ENCODE measurements around the gene SLFN13. TPM values are rescaled to one million over a fixed set of nuclear protein-coding genes. Genes with fewer than 3 reads are reported as not detected.

SLFN13 gene, protein sequence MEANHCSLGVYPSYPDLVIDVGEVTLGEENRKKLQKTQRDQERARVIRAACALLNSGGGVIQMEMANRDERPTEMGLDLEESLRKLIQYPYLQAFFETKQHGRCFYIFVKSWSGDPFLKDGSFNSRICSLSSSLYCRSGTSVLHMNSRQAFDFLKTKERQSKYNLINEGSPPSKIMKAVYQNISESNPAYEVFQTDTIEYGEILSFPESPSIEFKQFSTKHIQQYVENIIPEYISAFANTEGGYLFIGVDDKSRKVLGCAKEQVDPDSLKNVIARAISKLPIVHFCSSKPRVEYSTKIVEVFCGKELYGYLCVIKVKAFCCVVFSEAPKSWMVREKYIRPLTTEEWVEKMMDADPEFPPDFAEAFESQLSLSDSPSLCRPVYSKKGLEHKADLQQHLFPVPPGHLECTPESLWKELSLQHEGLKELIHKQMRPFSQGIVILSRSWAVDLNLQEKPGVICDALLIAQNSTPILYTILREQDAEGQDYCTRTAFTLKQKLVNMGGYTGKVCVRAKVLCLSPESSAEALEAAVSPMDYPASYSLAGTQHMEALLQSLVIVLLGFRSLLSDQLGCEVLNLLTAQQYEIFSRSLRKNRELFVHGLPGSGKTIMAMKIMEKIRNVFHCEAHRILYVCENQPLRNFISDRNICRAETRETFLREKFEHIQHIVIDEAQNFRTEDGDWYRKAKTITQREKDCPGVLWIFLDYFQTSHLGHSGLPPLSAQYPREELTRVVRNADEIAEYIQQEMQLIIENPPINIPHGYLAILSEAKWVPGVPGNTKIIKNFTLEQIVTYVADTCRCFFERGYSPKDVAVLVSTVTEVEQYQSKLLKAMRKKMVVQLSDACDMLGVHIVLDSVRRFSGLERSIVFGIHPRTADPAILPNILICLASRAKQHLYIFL
- 0.68 and 1.9 TPM in 2 replicates for total RNA-seq

DNA sequence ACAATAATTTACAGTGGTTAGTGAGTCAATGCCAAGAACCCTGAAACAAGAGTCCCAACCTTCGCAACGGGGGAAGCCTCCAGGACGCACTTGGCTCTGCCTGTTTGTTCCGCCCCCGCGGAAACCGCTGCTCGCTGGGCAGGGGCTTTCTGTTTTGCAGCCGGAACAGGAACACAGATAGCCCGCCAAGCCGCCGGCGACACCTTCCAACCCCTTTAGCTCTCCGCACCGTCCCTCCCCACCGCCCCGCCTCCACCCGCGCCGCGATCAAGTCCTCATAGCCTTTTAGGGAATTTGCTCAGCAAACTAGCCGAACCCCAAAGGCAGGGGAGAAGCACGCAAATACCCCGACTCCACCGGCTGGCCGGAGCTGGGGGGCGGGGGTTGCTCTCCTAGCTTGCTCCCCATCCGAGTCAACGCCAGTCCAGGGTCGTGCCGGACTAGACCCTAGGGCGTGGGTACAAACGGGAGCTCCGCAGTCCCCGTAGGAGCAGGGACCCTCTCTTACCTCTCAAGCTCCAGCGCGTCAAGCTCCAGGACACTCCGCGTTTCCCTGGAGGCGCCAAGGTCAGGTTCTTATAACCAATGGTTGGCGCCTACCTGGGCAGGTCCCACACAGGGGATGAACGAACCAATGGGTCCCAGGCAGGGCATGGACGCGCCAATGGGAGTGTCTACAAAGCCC, at the start of gene SLFN13:
SLFN13 (minus strand) TSS at position 553 of the 685 bp plus-strand sequence. CDS start 3,086 bp downstream, outside the sequence.

DNA sequence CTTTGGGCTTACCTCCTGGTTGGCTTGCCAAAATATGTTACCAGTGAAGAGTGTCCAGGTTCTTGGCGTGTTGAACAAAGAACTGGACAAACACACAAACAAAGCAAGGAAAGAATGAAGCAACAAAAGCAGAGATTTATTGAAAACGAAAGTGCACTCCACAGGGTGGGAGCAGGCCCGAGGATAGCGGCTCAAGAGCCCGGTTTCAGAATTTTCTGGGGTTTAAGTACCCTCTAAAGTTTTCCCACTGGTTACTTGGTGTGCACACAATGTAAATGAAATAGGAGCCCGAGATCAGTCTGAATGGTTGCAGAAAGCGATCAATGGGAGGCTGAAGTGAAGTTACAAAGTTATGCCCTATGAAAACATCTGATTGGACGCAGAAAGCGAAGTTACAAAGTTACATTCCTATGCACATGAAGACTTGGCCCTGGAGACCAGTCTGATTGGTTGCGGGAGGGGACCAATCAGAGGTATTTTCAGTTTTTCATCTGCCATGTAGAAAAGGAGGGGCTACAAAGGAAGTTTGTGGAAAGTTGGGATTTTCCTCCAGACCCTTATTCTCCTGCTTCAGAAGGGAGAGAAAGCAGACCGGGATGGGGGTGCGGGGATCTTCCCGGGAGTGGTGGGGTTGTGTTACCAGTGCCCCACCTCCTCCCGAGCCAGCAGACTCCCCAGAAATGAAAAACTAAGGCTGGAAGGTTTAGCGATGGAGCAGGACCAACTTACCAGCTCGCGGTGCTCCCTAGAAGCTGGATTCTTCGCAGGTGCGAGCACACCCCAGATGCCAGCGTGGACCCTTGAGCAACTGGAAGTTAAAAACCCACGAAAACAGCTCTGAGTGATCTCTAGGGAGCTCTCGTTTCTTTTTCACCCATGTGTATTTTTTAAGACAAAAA, 16.1 kb downstream of the SLFN13 start, which contains the start of gene SLFN12:
SLFN12 (minus strand) TSS at position 325 of the 899 bp plus-strand sequence. CDS start 9,472 bp downstream, outside the sequence.

Other genes with a start within 250 kb of the SLFN13 start
- 90.2 and 113 TPM in 2 replicates for gene SLFN5, start 205.7 kb downstream of the SLFN13 start, total RNA-seq
- gene SLFN11, start 75.1 kb downstream of the SLFN13 start, total RNA-seq, result 1.6 and 6.5 TPM in 2 replicates
- gene SLFN12, start 16.3 kb downstream of the SLFN13 start, total RNA-seq, result 1.4 and 5.5 TPM in 2 replicates
- gene SLFN12L, start 88.9 kb upstream of the SLFN13 start, total RNA-seq, result under 0.01 and 0.14 TPM in 2 replicates
- gene SLFN14, start 112.1 kb upstream of the SLFN13 start, total RNA-seq, result not detected in 2 replicates
- gene PEX12, start 129.8 kb upstream of the SLFN13 start, total RNA-seq, result 4.1 and 4.5 TPM in 2 replicates
- 63.6 and 80.7 TPM in 2 replicates for gene AP2B1, start 138.6 kb upstream of the SLFN13 start, total RNA-seq